NCI-H1694 (cell line): ENCODE results near the gene STUM.
"Not testable (repeated sequence)": the region's sequence is repeated elsewhere in the genome, so short reads cannot be mapped to it uniquely, and the experiment has no call there.

Source experiments
- DNase-seq: peaks from one replicate; lab custom pipeline; 2025; lab: John Stamatoyannopoulos, UW

The STUM gene

DNA sequence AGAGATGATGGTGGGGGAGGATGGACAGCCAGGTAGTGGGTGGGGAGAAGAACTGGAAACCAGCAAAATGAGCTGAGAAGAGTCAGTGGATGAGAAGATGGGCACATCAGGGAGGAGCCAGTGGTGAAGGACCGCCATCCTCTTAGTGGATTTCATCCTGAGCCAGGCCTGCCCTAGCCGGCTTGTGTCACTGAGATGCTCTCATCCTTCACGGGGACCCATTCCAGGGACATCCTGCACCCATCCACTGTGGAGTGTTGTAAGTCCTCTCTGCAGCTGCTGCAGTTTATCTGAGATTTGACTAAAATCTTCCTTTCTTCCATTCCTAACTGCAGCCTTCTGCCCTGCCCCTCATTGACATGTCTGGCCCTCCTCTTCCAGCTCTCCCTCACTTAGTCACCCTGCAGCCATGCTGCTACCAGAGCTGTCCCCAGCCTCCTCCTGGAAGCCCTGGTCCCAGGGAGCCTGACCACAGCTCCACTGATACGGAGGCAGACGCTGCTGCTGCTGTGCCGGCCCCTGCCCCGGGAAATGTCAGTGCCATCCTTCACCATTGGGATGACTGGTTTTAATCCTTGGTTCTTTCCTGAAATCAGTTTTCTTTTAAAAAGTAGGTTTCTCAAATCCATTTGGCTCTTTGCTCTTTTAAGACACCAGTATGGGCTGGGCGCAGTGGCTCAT lies 33.2 kb downstream of the STUM start:
- no peak for DNase-seq

- DNase-seq = no peak
These were observed 34.4 kb downstream of the STUM start for GRCh38 chr1:226582966-226583365.

DNA sequence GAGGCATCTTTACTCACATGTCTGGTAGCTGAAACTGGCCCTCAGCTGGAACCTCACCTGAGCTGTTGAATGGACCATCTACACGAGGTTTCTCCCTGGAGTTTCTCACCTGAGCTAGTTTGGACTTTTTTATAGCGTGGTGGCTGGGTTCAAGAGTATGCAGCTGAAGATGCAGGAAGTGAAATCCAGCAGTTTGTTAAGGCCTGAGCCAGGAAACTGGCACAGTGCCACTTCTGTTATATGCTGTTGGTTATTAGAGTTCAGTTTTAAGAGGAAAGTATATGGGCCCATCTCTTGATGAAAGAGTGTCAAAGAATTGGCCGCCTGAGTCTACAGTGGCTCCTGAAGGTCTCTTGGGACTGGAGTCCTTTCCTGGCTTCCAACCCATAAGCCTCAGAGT lies 35.6 kb downstream of the STUM start:
- DNase-seq = no peak

- DNase-seq = no peak
These were observed 37.6 kb downstream of the STUM start for GRCh38 chr1:226586116-226586515.

GRCh38 chr1:226586650-226587422 lies 38.3 kb downstream of the STUM start:
- DNase-seq = no peak

DNA sequence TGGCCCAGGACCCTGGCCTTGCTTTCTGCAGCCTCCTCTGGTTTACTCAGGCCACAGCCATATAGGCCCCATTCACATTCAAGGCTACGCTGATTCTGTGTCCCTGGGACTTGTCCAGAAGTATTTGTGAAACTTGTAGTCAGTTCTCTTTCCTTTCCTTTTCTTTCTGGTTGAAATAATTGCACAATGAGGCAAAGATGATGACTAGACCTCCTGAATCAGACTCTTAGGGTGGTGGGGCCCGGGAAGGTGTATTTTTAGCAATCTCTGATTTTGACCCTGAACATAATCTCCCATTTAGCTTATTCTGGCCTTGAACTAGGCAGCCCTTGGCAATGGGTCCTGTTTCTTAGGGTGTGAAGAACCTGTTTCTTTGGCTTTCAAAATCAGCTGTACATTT lies 39.9 kb downstream of the STUM start:
- DNase-seq = no peak

GRCh38 chr1:226589008-226589733 lies 40.6 kb downstream of the STUM start:
- DNase-seq = no peak

- DNase-seq = no peak
These were observed 42.0 kb downstream of the STUM start for GRCh38 chr1:226590614-226591013.

DNA sequence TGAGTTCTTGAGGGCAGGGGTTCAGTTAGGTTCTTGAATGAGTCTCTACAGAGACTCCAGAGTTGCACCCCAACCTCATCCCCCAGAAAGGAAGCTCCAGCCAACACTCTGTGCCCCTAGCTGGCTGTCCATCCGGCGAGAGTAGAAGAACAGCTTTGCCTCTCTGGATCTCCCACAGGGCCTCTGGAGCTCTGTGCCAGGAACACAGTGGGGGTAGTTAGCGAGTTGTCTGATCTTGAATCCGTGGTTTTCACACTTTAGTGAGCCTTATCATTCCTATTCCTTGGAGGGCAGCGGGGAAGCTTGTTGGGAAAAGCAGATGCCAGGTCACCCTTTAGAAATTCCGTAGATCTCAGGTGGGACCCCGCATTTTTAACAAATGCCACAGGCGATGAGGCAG lies 45.0 kb downstream of the STUM start:
- DNase-seq = no peak

- no peak for DNase-seq
These were observed 48.1 kb downstream of the STUM start for GRCh38 chr1:226596531-226597165.

- no peak for DNase-seq
These were observed 49.3 kb downstream of the STUM start for GRCh38 chr1:226597616-226598454.

- no peak for DNase-seq
These were observed 49.9 kb downstream of the STUM start for GRCh38 chr1:226598455-226598849.

DNA sequence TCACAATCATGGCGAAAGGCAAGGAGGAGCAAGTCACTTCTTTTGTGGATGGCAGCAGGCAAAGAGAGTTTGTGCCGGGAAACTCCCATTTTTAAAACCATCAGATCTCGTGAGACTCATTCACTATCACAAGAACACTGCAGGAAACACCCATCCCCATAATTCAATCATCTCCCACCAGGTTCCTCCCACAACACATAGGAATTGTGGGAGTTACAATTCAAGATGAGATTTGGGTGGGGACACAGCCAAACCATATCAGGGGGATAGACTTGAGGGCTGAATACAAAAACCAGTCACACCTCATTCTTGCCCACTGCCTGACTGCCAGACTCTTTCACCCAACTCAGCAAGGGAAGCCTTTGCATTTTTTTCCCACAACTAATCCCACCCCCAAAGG lies 50.4 kb downstream of the STUM start:
- not testable (repeated sequence) for DNase-seq

DNA sequence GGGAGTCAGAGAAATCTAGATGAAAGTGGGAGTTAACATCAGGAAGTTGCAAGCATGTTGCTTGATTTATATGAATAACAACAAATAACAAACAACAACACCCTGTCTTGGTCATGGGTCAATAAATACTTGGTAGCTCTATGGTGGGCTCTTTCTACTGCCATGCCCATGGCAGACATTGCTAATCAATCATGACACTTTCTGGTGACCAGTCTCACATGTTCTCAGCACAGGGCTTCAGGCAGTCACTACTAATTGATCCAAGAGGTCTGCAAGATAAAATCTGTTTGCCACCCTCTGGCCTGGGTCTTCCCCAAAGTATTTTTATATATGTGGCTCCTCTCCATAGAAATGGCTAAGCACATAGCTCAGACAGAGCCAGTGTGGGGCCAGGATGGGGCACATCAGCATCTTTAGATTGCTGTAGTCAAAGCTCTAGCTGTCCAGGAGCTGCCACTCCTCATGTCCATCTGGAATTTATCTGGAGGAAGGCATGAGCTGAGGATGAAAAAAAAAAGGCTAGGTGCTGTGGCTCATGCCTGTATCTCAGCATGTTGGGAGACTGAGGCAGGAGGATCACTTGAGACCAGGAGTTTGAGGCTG lies 51.2 kb downstream of the STUM start:
- DNase-seq = no peak

DNA sequence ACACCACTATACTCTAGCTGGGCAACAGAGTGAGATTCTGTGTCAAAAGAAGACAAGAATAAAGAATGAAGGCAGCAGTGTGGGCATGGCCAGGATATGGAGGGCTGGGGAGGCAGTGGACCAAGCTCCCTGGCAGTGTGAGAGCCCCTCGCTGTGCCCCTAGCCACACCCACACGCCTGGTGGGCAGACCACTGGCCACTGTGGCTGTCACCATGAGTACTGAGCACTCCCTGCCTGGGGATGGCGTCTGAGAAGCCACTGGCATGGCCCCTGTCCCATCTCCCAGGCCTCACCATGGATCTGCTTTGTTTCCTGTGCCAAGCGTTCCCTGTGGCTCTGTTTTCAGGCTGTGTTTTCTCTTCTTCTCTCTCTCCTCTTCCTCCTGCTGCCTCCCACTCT lies 51.7 kb downstream of the STUM start:
- no peak for DNase-seq

DNA sequence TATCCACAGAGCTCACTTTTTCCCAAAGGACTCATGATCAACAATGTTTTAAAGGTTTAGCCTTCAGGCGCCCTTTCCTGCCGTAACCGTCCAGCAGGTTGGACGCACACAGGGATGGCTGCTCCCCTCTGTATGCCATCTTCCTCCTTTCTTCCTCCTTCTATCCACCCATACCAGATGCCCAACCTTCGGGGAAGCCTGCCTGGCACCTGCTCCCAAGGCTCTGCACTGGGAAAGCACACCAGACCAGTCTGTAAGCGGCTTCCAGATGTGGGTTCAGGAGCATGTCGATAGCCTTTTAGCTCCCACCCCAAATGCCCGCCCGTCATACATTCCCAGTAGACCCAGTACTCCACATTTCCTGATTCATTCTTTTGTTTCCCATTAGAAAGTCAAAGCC lies 52.9 kb downstream of the STUM start:
- DNase-seq = no peak

GRCh38 chr1:226602186-226603021 lies 53.8 kb downstream of the STUM start:
- no peak for DNase-seq

- DNase-seq = peak; percentile 95
These were observed 54.7 kb downstream of the STUM start for GRCh38 chr1:226603022-226603857.

DNA sequence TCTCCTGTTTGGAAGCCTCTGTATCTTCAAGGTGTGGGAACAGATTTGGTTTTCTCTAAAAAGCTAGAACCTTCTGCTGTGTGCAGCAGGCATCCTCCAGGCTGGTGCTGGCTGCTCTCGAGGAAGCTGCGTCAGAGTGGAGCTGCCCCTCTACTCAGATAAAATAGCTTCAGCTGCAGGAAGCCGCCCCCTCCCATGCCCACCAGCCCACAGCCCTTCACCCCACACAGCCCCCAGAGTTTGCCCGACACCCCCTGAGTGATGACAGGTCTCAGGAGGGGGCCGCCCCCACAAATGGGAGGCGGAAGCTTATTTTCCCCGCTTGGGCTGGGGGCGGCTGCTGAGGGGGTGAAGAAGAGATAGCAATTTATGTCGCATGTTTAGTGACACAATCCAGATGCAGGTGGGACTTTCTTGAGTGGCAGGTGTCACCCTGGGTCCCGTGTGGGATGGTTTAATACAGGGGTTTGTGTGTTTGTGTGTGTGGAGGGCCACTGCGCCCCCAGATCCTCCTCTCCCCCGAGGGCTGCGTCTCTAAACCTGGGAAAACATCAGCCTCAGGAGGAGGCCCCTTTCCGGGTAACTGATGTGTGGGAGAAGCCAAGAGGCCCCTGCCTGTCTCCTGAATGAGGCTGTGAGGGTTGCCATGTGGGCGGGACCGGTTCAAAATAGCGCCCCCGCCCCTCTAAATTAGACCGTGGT lies 55.4 kb downstream of the STUM start:
- DNase-seq = no peak
